Measurements from ENCODE around the gene EGFL7.
A peak's percentile ranks its signal among the peaks of the same experiment; 100 is the strongest.

GRCh38 chr9:136703276-136703860, 40.7 kb downstream of the EGFL7 start:
- no peak for TF ChIP-seq POLR2A (IDR thresholded peaks at IDR 0.05)
- TF ChIP-seq CTCF (IDR thresholded peaks at IDR 0.05 in 8 of 11, conservative IDR thresholded peaks at IDR 0.05 in 3 of 11): no peak
- peak in 1 of 3 donors; percentile 37 for TF ChIP-seq POLR2AphosphoS5 (IDR thresholded peaks at IDR 0.05)
